ENCODE data around the gene HMCN1.

Gene HMCN1

DNA sequence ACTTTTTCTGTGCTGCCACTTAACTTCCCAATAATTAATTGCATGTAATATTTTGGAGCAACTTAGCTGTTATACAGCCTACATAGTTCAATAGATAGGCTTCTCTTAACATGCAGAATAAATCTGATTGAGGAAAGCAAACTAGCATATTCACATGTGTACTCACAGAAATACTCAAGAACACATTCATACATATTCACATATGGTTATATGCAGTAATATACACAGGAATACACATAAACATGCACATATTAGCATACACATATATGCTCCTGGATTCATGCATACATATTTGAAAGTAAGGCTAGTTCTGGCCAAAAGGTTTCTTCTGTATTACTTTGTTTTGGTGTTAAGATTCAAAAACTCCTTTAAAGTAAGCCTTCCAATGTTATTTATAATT, 73.1 kb downstream of the HMCN1 start:
- DNase-seq: no peak

GRCh38 chr1:185808631-185809030, 74.4 kb downstream of the HMCN1 start:
- DNase-seq: no peak

DNA sequence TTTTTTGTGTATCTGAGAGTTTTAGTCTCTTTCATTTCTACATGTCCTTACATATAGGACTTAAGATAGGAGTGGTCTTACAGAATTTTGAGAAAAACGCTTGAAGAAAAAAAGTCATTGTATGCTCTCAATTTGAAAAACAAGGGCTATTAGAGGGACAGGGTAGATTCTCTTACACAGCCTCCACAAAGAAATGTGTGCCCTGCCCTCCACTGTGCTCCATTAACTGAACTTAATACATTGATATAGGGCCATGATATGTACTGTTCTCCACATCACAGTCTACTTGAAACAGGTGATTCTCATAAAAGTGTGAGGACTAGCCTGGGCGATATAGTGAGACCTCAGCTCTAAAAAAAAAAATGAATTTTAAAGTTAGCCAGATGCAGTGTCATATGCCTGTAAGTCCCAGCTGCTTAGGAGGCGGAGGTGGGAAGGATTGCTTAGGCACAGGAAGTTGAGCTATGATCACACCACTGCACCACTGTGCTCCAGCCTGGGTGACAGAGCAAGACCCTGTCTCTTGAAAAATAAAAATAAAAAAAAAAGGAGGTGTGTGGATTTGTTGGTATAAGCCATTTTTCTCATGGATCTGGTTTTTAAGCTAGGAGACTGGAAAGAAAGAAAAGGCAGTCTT, 77.0 kb downstream of the HMCN1 start:
- DNase-seq: no peak

DNA sequence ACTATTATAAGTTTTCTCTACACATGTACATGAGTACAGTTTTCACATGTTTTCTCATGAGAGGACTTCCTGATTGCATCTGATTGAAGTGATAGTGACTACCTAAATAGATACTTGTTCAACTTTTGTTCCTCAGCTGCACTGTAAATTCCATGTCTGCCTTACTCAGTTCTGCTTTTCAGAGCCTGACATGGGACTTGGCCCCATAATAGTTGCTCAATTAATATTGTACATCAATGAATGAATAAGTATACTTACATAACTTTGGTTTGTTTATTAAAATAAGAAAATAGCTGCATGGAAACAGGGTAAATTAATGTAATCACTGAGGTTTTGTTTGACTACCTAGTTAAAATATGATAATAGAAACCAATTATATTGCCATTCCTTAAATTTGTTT, 78.7 kb downstream of the HMCN1 start:
- no peak for DNase-seq

- DNase-seq: no peak
Observed at GRCh38 chr1:185813401-185813979, 79.3 kb downstream of the HMCN1 start.

- DNase-seq: no peak
Observed at GRCh38 chr1:185816460-185816859, 82.3 kb downstream of the HMCN1 start.

DNA sequence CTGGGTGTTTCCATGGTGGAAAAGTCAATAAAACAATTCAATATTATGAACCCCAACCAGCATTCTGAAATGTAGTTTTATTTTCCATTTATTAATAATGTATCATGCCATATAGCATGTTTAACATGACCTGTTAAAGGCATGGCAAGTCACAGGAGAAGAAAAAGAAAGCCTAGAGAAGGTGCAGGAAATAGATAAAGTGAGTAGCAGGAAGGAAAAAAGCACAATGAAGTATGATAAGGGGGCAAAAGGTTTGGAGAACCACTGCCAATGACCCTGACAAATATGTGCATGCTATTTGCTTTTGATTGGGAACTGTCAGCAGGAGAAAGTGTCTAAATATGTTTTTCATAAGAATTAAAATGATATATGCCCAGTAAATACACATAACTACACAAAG, 85.6 kb downstream of the HMCN1 start:
- DNase-seq: no peak

GRCh38 chr1:185821612-185822385, 87.6 kb downstream of the HMCN1 start:
- DNase-seq: no peak

DNA sequence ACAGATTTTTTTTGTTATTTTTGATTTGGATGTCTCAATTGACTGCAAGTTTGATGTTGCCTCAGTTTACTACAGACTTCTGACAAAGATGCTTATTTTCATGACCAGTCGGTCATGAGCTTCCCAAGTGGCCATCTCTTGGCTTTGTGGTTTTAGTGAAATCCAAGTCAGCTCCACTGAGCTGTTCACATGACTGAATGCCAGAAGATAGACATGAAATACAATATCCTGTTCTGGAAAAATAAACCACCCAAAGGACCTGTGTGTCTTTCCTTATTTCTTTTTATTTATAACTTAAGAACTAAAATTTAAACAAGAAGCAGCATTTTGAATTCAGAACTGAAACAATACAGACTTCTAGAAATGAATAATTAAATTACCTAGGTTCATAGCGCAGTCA, 89.3 kb downstream of the HMCN1 start:
- no peak for DNase-seq

- no peak for DNase-seq
Observed at GRCh38 chr1:185824106-185824505, 89.9 kb downstream of the HMCN1 start.

GRCh38 chr1:185825556-185825955, 91.4 kb downstream of the HMCN1 start:
- no peak for DNase-seq

DNA sequence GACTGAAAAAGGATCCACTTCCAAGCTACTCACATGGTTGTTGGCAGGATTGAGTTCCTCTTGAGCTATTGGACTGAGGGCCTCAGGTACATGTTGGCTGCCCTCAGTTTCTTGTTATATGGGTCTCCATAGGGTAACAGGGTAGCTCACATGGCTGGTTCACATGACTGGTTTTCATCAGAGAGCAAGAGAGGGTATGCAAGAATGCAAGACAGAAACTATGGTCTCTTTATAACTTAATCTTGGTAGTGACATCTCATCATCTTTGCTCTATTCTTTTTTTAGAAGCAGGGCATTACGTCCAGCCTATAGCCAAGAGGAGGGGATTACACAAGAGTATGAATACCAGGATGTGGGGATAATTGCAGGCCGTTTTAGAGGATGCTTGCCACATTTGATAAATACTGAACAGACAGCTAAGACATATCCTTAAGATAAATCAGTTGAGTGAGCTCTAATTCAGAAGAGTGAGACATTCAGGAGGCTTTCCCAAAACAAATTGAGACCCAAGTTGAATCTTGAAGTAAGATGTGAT, 100.2 kb downstream of the HMCN1 start:
- no peak for DNase-seq

GRCh38 chr1:185835191-185835590, 101.0 kb downstream of the HMCN1 start:
- DNase-seq: no peak

DNA sequence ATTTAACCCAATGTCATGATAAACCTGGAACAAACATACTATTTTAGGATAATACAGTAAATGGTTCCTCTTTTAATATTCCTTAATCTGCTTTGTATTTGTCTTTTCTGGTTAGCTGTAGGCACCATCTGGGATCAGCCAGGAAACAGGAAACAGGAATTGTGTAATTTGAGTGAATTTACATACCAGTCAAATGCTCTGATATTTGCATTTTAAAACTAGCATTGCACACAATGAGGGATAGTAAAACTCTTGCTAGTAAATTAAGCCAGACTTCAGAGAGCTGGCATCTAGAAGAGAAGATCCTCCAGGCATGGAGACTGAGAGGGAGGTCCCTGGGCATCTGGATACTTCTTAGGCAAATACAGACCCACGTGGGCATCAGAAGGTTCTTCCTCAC, 103.5 kb downstream of the HMCN1 start:
- DNase-seq: no peak

DNA sequence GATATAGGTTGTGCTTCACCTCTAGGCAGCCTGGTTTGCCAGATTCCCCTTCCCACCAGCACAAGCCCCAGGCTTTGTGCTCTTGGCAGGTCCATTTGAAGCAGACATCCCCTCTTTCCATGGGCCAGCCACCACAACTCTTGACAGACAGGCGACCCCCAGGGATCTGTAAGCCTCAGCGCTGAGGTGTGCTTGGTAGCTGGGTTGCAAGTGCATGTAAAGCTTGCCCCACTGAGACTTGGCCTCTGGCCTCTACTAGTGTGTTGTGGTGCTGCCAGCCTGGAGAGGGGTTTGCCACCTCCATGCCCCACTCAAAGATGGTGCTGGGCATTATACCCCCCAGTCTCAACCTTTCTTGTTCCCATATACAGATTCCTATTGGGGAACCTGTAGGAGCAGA, 103.9 kb downstream of the HMCN1 start:
- DNase-seq: no peak

DNA sequence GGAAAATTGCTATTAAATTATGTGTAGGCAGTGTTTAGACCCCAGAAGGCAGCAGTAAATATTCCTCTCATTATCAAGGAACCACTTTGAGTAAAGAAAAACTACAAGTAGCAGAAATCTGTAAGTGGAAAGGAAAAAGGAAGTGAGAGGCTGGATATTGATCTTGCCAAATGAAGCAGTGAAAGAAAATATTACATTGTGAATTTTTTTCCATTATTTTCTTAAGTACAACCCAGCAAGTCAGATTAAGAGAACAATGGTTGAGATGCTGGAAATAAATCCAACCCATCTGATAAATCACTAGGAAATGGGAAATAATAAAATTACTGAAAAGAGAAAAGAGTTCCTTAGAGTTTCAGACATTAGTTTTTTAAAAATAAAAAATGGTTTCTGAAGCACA, 106.7 kb downstream of the HMCN1 start:
- DNase-seq: no peak

DNA sequence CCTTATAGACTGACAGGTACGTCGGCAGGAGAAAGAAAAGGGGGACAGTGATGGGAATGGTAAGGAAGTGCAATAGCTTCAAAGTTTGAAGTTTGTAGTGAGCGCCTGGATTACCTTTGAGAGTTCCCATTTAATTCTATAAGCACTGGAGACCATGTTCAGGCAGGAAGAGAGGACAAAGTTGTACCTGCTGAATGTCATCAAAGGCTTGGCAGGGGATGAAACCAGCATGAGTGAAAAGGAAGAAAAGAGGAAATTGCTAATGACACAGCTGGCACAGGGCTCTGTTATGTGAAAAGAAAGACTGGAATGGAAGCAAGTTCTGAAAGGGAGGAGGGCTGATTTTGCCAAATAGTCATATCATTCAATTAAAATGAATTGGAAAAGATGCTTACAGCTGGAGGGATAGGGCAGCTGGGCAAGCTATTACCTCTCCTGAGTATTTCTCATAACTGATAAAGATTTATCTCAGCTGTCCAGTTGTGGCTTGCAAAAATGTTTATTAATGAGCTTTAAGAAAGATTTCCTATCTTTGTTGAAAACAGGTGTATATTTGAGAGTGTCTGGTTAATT, 109.2 kb downstream of the HMCN1 start:
- no peak for DNase-seq

GRCh38 chr1:185843986-185844385, 109.8 kb downstream of the HMCN1 start:
- DNase-seq: no peak

DNA sequence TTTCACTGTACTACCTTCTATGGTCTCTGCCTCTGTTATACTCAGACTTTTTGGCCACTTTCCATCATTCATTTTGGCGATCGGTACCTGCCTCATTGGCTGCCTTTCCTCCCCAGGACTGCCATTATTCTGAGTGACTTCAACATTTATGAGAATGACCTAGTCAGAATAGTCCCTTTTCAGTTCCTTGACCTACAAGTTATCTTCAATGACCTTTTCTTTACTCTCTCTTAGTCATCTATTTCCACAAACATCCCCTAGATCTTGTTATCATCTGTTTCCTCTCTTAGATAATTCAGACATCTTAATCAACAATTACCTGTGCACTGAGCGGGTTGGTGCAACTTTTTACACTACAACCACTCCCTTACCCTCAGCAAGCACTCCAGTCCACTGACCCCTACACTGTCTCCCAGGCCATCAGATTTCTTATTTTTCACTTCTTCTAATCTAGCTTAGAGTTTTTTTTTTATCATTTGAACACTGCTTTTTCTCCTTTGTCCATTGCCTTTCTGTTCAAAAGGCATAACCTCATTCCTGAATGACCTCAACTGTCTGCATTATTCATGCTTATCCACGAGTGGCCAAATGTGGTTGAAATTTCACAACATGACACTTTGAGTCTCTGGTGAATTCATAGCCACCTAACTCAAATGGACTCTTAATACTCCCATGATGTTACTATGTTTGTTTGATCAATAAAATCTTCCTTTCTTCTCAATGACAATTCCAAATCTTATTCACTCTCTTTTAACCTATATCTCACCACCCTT, 112.7 kb downstream of the HMCN1 start:
- DNase-seq: no peak

GRCh38 chr1:185849014-185849413, 114.8 kb downstream of the HMCN1 start:
- no peak for DNase-seq

DNA sequence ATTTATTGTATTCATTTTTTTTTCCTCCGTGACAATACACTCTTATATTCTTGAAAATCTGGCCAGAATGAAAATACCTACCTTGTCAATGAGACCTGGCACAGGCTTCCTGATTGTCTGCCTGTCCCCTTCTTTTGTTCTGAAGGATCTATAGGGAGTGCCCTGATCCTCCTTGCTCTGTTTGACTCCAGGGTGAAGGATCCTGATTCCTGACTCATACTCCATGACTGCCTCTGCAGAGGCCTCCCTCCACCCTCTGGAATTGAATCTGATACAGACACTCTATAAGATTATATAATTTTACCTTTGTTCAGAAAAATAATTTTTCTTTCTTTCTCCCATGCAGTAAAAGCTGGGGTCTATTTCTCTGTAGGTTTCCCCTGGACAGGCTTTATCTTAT, 116.2 kb downstream of the HMCN1 start:
- no peak for DNase-seq

GRCh38 chr1:185853739-185854138, 119.5 kb downstream of the HMCN1 start:
- DNase-seq: no peak

GRCh38 chr1:185856482-185856881, 122.3 kb downstream of the HMCN1 start:
- no peak for DNase-seq
